Hepatic stellate cell (primary cell): ENCODE measurements around the gene FAM25C.
"Not testable (repeated sequence)": the region's sequence is repeated elsewhere in the genome, so short reads cannot be mapped to it uniquely, and the experiment has no call there.

Source experiments
- DNase-seq: peaks from one replicate; pipeline ENCODE4 v3.0.0; 2011; ENCODE audit warnings: low spot score

Gene FAM25C

DNA sequence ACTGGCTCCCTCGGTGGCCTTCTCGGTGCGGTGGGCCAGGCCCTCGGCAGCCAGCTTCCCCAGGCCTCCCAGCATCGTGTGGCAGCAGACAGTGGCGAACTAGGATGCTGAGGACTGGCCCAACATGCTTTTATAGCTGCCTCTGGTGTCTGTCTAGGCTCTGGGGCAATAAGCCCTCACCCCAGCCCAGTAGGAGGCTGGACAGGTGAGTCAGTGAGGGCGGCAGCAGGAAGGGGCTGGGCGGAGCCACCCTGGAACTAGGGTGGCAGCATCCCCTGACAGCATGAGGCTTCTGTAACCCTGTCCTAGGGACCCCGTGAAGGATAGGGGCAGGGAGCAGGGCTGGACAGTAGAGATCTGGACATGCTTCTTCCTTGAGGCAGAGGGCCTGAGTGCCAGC is at the start of gene FAM25C:
Gene FAM25C, minus strand, starts transcription at position 101 of the 400 bp plus-strand sequence. Its CDS starts 26 bp downstream, at position 75.
- not testable (repeated sequence) for DNase-seq

DNA sequence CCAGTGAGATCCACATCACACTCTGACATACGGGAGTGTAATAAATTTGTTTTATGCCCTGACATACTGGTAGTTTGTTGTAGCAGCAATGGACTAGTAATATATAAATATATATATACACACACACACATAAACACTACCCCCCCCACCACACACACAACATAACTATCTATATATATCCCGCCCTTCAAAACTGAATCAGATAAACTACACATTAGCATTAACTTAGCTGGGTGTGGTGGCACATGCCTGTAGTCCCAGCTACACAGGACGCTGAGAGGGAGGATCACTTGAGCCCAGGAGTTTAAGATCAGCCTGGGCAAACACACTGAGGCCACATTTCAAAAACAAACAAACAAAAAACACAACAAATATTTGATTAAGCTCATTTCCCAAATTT is 45.0 kb upstream of the FAM25C start:
- not testable (repeated sequence) for DNase-seq

DNA sequence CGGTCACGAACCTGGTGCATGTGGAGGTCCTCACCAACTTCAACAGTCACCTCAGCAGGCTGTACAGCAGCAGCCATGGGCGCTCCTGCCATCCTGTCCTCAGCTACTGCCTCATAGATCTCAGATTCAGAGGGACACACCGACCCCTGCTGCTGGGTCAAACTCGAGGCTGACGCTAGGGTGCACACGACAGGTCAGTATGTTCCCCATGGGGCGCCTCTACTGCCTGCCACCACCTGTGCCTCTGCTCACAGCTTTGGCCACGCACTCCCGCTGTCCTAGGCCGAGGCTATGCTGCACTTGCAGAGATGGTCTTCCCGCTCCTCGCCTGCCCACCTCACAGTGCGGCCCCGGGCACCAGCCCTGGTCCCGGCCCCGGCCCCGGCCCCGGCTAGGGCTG is 31.8 kb upstream of the FAM25C start:
- not testable (repeated sequence) for DNase-seq

DNA sequence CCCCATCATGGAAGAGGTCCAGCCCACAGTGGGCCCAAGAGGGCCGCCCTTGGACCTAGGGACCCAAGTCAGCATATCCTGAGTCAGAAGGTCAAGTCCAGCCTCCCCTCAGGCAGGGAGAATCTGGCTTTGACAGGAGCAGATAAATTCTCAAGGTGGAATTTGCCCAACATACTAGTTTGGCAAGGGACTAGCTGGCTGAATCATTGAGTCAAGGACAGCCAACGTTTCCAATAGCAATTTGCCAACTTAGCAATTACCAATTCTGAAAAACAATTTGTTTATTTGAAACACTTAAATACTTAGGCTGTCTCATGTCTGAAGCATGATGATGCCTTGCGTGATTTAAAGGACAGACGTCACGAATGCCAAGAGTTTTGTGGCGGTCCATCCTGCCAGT is 2.7 kb upstream of the FAM25C start:
- DNase-seq = not testable (repeated sequence)

DNA sequence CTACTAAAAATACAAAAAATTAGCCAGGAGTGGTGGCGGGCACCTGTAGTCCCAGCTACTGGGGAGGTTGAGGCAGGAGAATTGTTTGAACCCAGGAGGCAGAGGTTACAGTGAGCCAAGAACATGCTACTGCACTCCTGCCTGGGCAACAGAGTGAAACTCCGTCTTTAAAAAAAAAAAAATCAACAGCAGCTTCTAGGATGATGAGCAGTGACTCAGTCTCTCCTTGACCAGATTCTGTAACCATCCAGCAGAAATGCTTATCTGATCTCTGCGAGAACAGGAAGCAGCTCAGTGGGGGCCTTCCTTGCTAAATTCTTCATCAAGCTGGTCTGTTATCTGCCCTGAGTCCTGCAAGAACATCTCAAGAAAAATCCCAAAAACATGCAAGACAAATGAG is 5.5 kb downstream of the FAM25C start:
- DNase-seq = not testable (repeated sequence)

DNA sequence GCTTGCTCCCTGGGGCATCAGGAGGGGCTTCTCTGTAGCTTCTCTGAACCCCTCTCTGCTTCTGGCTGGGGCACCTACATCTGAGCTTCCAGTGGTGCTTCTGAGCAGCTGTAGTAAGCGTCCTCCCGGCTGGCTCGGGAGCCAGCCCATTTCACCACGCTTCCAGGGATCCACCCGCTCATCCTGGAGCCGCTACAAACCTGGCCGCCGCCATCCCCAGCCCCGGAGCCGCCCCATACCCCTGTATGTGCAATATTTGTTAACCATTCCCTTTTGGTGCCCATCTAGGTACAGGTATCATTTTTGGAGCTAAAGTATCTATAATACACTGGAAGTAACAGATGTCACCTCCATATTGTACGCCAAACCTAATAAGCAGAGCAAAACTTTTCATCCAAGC is 7.0 kb downstream of the FAM25C start:
- DNase-seq = not testable (repeated sequence)

DNA sequence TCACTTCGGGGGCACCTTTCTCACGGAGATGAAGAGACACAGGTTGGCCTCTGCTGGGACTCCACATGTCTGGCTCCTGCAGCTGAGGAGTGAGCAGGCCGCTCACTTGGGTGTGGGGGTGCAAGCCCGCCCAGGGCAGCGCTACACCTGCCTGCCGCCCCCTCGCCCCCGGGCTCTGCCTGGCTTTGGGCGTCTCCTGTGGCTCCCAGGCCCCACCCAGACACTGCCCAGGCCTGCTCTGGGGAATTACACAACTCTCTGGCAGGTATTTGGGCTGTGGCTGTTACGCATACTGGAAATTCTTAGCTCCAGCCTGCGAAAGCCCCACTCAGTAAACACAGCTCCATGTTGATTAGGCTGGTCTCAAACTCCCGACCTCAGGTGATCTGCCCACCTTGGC is 7.9 kb downstream of the FAM25C start:
- DNase-seq = not testable (repeated sequence)

DNA sequence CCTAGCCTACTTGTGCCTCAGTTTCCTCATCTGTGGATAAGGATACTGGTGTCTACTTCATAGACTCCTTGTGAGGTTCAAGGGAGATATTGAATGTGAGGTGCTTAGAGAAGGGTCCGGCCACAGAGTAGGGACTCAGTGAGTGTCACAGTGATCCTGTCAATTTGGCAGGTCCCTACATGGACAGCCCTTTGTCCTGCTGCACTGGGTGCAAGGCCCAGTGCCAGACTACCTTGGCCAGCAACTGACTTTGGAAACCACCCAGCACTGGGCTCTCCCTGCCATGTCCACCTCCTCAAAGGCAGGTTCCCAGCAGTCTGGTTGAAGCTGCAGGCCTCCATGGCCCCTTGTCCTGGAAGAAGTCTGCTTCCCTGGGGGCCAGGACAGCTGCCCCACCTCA is 9.5 kb downstream of the FAM25C start:
- DNase-seq = not testable (repeated sequence)

DNA sequence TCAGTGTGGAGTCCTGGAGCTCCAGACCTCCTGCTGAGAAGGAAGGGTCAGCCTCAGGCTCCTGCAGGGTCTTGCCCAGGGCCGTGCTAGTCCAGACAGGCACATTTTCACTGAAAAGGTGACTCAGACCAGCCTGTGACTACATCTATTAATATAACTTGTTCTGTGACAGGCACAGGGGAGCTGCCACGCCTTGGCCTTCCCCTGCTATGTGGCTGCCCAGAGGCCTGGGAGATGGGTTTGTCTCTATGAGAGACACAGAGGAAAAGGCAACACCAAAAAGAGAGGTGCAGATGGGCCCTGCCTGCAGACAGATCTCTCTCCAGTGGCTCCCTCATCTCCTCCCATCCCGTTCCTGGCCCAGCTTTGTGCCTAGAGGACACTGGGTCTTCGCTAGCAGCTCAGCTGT is 10.0 kb downstream of the FAM25C start:
- not testable (repeated sequence) for DNase-seq

DNA sequence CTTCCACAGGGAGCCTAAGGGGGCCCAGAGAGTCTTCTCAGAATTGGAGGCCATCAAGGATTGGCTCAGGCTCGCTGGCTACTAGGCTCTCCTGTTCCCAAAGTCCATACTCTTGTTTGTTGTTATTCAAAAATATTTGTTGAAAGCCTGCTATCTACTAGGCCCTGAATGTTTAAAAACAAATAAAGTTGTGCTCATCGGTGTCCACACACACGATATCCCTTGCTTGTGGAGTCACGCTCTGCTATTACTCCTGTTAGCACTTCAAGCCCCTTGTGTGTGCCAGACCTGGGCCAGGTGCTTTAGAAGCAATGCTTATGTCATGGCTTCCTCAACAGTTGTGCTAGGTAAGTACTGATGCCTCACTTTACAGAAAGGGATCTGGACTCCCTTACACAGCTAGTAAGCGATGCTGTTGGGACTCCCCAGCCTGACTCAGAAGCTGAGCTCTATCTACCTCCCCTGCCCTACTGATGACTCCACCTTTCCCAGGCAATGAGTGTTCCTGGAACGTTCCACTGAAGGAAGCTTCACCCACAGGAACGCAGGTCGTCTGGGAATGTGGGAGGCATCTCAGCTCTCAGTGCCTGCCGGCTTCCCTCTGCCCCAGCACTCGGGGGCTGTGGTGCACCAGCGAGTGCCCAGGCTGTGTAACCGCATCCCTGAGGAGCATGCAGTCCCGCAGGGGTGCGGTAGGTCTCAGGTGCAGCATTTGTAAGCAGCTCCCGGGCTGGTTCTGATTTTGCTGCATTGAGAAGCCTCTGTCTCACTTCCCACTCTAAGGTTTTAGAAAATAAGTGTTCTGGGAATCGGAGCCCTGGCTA is 10.7 kb downstream of the FAM25C start:
- peak; percentile 3 for DNase-seq

DNA sequence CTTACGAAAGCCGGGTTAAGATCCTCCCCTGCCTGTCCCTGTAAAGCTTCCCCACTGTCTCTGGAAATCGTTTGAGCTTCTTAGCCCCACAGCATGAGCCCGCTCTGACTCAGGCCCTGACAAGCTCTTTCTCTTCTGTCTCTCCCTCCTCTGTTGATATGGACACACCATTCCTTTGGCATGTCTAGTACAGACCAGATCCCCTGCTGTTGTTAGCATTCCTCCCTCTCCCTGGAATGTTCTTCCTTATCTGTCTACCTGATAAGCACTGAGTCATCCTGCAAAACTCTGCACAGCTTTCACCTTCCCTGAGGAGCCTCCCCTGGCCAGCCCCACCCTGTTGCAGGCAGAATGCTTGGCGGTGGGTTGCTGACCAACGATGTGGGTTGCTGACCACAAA is 11.6 kb downstream of the FAM25C start:
- not testable (repeated sequence) for DNase-seq

DNA sequence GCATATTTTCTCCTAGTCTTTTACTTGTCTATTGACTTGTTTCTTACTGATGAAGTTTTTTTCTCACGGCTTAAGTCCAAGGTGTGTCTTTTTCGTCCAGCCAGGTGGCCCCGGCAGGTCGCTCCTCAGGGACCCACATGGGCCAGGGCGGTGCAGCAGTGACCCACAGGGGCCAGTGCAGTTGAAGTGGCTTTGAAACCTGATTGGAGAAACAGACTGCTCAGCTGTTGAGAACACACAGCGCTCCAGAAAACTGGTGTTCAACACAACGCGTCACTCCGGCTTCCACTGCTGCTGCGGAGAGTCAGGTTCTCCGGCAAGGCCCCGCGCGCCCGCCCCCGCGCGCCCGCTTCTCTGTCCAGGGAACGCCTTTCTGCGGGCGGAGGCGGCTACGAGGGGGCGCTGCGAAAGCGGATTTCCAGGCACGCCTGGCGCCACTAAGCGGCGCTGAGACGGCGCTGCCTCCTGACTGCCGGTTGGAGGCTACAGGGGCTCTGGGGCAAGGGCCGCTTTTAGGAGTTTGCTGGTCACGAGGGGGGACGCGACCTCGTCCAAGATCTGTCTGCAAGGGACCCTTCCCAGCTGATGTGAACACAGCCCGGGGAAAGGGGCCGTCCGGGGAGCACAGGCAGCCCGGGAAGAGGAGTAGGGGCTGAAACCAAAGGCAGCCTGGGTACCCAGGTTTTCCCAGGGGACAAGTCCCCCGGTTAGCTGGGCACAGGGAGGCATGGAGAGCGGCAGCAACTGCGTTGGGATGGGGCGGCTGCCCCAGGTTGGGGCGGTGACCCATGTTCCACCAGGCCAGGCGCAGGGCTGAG is 13.0 kb downstream of the FAM25C start:
- not testable (repeated sequence) for DNase-seq

DNA sequence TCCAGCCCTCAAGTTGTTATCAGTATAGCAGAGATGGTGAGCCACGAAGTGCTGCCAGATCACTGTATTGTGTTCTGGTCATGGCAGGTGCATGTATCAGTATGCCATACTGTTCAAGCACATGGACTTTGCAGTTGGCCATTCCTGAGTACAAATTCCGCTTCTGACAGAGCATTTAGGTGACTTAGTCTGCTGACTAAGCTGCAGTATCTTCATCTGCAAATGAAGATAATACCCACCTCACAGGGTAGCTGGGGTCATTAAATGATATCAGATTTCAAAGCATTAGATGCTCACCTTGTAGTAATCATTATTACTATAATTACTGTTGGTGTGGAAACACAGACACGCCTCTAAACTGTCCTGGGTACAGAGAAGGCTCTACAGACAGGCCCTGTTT is 24.2 kb downstream of the FAM25C start:
- not testable (repeated sequence) for DNase-seq

DNA sequence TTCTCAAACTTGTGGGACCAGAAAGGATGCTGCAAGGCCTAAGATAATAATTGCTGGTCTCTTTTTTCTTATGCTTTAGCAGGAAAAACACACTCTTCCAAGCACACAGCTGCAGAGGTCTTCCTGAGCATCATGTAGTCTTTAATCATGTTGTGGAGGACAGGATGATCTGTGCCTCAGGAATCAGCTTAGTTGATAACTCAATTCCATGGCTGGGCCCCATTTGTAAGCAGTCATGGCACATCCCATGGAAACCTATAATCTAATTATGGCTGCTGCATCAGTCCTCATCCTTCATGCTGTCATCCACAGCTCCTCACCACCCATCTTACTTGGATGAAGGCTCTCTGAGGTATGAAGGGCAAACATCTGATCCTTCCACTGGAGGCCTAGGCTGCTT is 26.5 kb downstream of the FAM25C start:
- DNase-seq = not testable (repeated sequence)

DNA sequence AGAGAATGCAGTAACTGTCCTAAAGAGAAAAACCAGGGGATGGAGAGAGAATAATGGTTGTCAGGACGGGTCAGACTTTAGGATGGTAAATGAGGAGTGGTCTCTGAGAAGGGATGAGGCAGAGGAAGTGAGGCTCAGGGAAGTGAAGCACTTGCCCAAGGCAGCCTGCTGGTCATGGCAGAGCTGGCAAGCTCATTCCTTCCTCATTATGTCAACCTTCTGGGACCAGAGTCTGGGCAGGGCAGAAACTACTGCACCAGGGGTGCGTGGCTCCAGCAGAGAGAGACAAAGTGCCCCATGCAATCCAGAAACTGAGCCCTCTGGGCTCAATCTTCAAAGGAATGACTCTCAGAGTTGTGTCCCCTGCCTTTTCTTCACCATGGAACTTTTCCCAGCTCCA is 27.5 kb downstream of the FAM25C start:
- DNase-seq = not testable (repeated sequence)

DNA sequence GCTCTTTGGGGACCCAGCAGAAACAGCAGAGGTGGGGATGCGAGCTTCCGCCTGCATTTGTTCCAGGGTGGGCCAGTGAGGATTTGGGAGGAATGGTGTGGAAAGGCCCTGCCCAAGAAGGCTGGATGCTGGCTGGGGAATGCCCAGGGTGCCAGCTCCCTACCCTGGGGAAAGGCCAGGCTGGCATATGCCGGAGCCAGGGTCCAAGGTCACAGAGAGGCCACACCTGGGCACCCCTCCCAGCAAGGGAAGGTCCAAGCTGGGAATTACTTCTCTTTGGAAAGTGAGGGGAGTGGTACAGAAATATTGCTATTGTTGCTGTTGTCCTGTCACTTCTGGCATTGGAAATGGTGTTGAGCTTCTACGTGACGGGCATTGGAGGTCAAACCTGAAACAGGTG is 28.0 kb downstream of the FAM25C start:
- not testable (repeated sequence) for DNase-seq

DNA sequence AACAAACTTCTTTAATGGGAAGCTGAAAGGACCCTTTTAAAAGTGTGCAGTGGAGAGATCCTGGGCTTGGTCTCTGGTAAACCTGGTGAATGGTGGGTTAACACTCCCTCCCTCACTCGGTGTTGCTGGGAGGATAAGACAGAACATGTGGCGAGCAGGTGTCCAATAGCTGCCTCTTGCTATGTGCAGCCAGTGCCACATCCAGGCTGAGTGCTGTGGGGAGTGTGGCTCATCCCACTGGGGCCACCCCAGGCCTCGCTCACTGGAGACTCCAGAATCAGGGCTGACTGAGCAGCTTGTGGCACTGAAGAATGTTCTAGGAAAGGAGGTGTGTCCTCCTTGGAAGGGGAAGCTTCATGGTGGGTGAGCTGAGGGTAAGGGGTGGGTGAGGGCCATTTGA is 29.5 kb downstream of the FAM25C start:
- DNase-seq = not testable (repeated sequence)

DNA sequence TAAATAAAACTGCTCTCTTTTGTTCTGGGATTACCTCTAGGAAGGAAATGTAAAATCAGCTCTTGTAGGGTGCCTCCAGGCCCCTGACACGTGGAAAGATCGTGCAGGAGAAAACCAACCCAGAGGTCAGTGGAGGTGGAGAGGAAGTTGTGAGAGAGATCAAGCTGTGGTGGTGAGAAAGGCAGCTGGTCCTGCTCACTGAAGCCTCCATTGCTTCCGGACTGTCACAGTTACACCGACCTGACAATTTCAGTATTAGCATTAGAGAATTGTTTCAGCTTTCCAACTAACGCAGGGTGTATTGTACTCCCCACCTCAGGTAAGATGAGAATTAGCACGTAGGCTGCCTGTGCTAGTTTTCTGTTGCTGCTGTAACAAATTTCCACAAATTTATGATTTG is 30.6 kb downstream of the FAM25C start:
- not testable (repeated sequence) for DNase-seq

DNA sequence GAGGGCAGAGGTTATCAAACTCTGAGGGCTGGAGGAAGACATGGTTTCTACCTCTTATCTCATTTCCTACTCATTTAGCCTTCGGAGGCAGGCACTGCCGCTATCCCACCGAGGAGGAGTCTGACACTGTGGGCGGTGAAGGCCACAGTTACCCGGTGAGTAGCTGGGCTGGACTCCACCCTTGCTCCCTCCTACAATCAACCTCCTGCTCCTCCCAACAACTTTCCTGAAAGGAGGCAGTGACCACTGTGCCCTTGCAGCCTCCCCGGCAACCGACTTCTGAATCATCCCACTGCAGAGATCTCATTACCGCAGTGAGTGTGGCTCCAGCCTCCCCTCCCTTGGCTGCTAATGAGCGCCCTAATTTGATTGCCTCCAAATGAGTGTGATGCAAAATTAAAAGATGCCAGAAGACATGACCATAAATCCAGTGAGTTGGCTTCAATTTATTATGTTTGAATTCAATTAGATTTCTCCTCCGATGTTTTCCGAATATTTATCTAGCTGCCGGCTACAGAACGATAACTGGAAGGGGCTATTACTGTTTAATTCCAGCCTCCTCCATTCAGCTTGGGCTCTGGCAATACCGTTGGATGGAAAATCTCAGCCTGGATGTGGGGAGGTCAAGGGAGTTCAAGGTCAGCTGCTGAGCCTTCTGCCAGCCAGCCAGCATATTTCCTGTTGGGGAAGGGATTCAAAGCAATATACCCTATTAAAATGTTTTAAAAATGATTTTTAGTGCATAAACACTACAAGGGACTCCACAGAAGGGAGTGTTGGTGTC is 35.1 kb downstream of the FAM25C start:
- DNase-seq = not testable (repeated sequence)

DNA sequence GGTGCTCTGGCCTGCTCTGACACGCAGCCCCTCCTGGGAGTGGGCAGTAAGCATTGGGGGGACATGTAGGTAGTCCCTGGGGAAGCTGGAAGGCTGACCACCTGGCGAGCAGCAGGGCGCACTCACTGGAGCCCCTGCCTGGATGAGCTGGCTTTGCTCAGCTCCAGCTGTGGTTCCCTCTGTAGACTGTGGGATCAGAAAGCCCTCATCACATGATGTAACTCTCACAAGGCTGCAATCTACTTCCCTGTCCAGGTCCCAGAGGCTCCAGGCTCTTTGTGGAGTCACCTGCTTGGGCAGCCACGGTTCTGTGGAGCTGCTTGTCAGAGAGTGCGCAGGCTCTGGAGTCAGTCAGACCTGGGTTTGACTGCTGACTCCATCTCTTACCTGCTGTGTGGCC is 36.8 kb downstream of the FAM25C start:
- DNase-seq = not testable (repeated sequence)

DNA sequence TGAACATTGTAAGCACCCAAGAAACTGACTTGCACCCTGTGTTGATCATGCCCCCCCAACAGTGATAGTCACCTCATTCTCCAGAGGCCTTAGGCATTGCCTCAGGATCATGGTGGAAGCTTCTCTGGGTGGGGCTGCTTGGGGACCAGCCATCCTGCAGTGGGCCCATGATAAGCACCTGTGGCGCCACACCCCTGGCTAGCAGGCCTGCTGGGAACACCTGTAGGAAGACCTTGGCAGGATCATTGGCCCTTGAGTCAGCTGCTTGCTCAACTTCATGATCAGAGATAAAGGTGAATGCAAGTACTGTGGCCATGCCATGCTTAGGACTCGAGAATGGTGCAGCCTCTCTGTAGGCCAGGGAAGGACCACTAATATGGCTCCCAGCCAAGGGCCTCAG is 38.9 kb downstream of the FAM25C start:
- DNase-seq = not testable (repeated sequence)

DNA sequence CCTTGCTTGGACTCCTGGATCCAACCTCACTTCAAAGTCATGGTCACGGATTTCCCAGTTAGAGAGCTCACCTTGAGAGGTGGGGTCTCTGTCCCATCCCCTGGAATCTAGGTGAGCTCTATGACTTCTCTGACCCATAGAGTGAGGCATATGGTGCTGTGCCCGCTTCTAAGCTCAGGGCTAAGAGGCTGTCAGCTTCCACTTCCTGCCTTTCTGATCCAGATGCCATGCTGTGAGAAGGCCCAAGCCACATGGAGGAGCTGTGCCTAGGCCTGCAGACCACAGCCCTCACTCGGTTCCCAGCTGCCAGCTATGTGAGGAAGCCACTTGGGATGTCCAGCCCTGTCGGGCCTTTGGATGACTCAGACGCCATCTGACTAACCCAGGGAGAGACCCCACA is 39.9 kb downstream of the FAM25C start:
- not testable (repeated sequence) for DNase-seq
